DMS 273 (cell line): ENCODE results near the gene CTNS.

Experiments used
- DNase-seq: peaks from one replicate; lab custom pipeline; 2025; ENCODE audit not compliant: unreplicated experiment; lab: John Stamatoyannopoulos, UW

CTNS gene

GRCh38 chr17:3708366-3708765, 71.8 kb downstream of the CTNS start:
- no peak for DNase-seq

GRCh38 chr17:3710951-3711383, 74.4 kb downstream of the CTNS start:
- no peak for DNase-seq
